Measurements from ENCODE around the gene SYNE2.
"Not testable (repeated sequence)": the region's sequence is repeated elsewhere in the genome, so short reads cannot be mapped to it uniquely, and the experiment has no call there.

SYNE2 gene

GRCh38 chr14:63869940-63870752 lies 17.3 kb downstream of the SYNE2 start:
- in situ Hi-C loops (cut with MboI; ENCODE audit: low sequenced_read_pairs), result not testable (repeated sequence)

- in situ Hi-C loops (cut with MboI; ENCODE audit: low sequenced_read_pairs), result not testable (repeated sequence)
Observed at GRCh38 chr14:63870753-63871037, 17.9 kb downstream of the SYNE2 start.

GRCh38 chr14:63874223-63874622 lies 21.4 kb downstream of the SYNE2 start:
- in situ Hi-C loops (cut with MboI; ENCODE audit: low sequenced_read_pairs), result no loop called here

- in situ Hi-C loops (cut with MboI; ENCODE audit: low sequenced_read_pairs), result no loop called here
Observed at GRCh38 chr14:63875311-63875710, 22.5 kb downstream of the SYNE2 start.

DNA sequence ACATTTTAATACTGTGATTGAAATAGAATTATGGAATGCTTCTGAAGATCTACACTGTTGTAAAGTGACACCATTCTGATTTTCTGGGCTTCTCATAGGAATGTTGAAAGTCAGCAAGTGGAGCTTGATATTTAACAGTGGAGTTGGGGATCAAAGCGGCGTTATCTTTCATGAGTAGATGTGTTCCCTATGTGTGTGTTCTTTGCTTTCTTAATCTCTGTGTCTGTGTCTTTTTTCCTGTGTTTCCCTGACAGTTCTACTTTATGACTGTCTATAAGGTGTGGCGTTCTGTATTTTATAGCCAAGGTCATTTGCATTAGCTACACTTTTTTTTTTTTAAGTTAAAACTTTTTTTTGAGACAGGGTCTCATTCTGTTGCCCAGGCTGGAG lies 24.7 kb downstream of the SYNE2 start:
- in situ Hi-C loops (cut with MboI; ENCODE audit: low sequenced_read_pairs), result no loop called here

DNA sequence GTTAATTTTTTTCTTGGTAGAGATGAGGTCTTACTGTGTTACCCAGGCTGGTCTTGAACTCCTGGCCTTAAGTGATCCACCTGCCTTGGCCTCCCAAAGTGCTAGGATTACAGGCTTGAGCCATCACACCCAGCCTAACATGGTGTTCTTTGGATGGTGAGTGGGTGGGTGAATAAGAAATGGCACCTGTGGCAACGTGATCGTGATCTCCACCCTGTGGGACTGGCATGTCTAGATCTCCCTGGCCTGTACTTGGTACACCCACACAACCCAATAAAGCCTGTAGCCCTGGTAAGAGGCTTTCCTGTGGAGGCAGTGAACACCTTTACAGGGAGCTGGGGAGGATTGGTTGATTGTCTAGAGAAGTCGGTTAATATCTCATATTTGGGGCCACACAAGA lies 25.2 kb downstream of the SYNE2 start:
- in situ Hi-C loops (cut with MboI; ENCODE audit: low sequenced_read_pairs), result no loop called here

DNA sequence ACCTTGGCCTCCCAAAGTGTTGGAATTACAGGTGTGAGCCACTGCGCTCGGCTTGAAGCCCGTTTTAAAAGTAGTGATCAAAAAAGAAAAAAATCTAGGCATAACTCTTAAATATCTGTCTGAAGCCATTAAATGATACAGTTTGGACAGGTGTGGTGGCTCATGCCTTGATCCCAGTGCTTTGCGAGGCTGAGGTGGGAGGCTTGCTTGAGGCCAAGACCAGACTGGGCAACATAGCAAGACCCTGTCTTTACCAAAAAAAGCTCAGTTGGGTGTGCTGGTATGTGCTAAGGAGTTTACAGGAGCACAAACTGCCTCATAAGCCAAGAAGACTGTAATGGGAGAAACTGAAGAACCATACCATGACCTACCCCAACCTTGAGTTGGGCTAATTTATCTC lies 26.0 kb downstream of the SYNE2 start:
- in situ Hi-C loops (cut with MboI; ENCODE audit: low sequenced_read_pairs), result no loop called here

- in situ Hi-C loops (cut with MboI; ENCODE audit: low sequenced_read_pairs), result no loop called here
Observed at GRCh38 chr14:63881926-63882325, 29.1 kb downstream of the SYNE2 start.

- in situ Hi-C loops (cut with MboI; ENCODE audit: low sequenced_read_pairs), result no loop called here
Observed at GRCh38 chr14:63887899-63888298, 35.1 kb downstream of the SYNE2 start.

DNA sequence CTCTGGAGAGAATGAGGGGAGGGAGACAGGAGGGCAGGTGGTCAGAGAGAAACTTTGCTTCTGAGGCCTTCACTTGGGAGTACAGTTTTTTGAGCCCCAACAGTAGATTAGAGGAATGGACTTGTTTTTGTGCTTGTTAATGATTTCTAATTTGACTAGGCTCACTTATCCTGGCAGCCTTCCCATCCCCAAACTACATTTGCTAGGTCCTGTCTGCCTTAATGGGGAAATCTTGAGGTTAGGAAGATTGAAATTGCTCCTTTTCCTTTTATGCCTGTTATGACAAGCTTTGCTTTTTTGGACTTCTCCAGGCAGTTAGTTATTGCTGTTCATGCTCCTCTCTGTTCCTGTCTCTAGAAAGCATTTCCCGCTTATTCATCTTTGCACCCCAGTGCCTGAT lies 37.7 kb downstream of the SYNE2 start:
- in situ Hi-C loops (cut with MboI; ENCODE audit: low sequenced_read_pairs), result no loop called here

DNA sequence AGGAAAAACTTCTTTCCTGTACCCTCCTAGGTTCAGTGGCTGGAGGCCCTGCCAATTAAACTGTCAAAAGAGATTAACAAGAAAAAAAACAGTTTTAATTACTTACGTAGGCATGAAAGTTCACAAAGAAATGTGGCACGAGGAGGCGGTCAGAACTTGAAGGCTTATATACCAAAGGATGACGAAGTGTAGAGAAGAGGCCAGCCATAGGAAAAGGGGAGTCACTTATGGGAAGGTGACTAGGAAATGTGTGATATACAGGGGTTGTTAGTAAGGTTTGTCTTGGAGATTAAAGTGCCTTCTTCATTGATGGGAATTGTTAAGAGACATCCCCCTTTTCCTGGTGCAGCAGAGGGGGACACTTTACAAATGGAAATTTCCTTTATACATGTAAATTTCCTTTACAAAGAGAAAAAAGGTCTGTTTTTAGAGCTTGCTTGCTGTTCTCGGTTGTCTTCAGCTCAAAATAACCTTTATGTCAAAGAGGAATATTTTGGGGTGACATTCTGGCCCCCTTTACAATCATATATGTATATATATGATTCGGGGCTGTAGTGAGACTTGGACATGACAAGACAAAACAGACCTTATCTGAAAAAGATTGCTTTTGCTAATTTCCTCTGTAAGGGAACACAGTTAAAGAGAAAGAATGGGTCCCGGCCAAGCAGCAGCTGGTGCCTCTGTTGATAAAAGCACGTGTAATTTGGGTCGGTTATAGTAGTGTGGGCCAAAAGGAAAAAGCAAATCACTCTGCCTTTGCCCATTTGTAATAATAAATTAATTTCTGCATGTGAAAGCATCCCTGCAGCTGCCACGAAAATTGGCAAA lies 38.6 kb downstream of the SYNE2 start:
- in situ Hi-C loops (cut with MboI; ENCODE audit: low sequenced_read_pairs), result no loop called here

GRCh38 chr14:63892265-63892664 lies 39.5 kb downstream of the SYNE2 start:
- in situ Hi-C loops (cut with MboI; ENCODE audit: low sequenced_read_pairs), result no loop called here

GRCh38 chr14:63893701-63894458 lies 41.1 kb downstream of the SYNE2 start:
- in situ Hi-C loops (cut with MboI; ENCODE audit: low sequenced_read_pairs), result no loop called here

- in situ Hi-C loops (cut with MboI; ENCODE audit: low sequenced_read_pairs), result no loop called here
Observed at GRCh38 chr14:63895510-63895909, 42.7 kb downstream of the SYNE2 start.

DNA sequence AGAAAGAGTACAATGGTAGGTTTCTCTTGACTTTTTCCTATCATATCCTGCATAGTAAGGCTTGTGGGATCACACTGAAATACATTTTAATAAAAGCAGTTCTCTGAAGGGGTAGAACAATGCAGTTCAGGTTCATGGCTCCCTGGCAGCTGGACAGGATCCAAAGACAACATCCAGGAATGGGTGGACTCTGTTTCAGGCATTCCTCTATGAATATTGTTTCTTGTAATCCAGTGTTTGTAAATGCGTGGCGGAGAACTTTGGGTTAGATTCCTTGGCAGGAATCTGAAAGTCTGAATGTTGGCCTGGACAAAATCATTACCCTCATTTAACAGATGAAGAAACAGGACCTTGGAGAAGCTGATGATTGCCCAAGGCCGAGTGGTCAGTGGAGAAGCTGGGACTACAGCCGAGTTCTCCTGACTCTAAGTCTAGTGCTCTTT lies 43.5 kb downstream of the SYNE2 start:
- in situ Hi-C loops (cut with MboI; ENCODE audit: low sequenced_read_pairs), result no loop called here

DNA sequence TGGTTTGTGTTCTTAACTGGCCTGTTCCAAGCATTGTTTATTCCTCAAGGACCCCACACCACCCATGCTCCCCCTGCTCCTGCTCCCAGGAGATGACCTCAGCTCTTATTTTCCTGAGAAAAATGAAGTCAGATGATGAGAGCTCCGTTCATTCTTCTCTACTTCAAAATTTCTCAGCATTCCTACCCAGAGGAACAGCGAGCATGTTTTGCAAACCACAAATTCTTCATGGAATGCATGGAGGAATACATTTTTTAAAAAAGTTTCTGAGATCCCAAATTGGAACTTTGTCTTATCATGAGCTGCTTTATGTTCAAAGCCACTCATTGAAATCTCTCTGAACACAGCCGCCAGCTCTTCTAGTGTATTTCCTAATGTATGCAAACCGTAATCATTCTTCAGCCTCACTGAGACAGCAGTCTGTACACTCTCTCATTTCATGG lies 44.9 kb downstream of the SYNE2 start:
- in situ Hi-C loops (cut with MboI; ENCODE audit: low sequenced_read_pairs), result no loop called here

DNA sequence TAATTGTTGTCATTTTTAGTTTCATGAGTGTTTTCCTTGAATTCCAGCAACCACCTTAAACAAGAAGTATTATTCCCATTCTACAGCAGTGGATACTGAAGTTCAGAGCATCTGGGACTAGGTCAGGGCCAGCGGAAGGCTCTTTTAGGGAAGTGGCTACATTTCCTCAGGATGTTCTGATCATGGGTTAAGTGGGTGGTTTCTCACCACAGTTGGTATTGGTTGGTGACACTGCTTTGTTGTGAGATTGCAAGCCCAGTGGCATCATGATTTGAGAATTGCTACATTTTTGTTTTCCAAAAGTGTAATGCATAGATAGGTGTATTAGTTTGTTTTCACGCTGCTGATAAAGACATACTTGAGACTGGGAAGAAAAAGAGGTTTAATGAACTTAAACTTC lies 47.1 kb downstream of the SYNE2 start:
- in situ Hi-C loops (cut with MboI; ENCODE audit: low sequenced_read_pairs), result no loop called here

DNA sequence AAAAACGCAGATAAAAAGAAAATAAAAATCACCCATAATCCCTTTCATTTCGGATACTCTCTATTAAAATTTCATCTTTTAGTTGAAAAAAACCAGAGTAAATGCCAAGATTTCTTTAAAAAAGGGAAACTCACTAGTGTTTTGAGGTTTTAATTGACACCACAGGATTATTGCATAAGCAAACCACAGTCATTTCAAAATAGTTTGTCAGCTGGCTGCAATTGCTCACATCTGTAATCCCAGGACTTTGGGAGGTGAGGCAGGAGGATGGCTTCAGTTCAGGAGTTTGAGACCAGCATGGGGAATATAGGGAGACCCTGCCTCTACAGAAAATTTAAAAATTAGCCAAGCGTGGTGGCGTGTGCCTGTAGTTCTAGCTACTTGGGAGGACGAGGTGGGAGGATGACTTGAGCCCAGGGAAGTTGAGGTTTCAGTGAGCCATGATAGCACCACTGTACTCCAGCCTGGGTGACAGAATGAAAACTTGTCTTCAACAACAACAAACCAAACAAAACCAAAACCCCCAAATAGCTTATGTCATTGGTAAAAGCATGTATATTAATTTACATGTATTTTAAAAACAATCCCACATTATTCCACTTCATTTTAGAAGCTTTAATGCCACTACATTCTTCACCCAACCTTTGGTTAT lies 48.8 kb downstream of the SYNE2 start:
- in situ Hi-C loops (cut with MboI; ENCODE audit: low sequenced_read_pairs), result no loop called here

DNA sequence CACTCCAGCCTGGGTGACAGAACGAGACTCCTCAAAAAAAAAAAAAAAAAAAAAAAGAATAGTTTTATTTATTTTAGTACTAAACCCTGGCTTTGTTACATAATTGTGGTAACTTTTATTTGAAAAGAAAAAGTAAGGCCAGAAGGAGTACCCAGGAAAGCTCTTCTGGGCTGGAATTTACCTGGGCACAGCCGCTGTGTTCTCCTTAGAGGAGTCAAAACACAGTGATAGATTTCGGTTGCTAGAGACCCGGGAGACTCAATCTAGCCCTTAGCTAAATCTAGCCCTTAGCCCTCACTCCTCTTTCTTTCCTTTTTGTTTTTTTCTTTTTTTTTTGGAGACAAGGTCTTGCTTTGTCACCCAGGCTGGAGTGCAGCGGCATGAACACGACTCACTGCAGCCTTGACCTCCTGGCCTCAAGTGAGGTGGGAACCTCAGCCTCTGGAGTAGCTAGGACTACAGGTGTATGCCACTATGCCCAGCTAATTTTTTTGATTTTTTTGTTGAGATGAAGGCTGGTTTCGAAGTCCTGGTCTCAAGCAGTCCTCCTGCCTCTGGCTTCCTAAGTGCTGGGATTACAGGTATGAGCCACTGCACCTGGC lies 49.7 kb downstream of the SYNE2 start:
- in situ Hi-C loops (cut with MboI; ENCODE audit: low sequenced_read_pairs), result no loop called here

- in situ Hi-C loops (cut with MboI; ENCODE audit: low sequenced_read_pairs), result no loop called here
Observed at GRCh38 chr14:63904724-63905123, 51.9 kb downstream of the SYNE2 start.

DNA sequence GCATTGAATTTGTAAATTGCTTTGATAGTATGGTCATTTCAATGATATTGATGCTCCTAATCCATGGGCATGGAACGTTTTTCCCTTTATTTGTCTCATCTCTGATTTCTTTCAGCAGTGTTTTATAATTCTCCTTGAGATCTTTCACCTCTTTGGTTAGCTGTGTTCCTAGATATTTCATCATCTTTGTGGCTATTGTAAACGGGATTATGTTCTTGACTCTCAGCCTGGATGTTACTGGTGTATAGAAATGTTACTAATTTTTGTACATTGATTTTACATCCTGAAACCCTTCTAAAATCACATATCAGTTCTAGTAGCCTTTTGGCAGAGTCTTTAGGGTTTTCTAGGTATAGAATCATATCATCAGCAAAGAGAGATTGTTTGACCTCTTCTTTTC lies 52.6 kb downstream of the SYNE2 start:
- in situ Hi-C loops (cut with MboI; ENCODE audit: low sequenced_read_pairs), result no loop called here

All from HL-60/S4 treated with phorbol 12-myristate 13-acetate at 8.2 ng/mL for 4 days and 3 days (cell line).